Caco-2 (cell line): ENCODE measurements around the gene ANO6. TPM values are rescaled to one million over a fixed set of nuclear protein-coding genes. Genes with fewer than 3 reads are reported as not detected.

ENCODE experiments used
- BruUV-seq: library from RNA; stranded (reverse); fragments of 400-500 nt; replicated peaks from 2 replicates; lab custom pipeline; 2021; lab: Mats Ljungman, UMichigan
- CTCF ChIA-PET: fragments of 300-600 bp; sonication (Branson Sonifier 250); formaldehyde crosslinking; loops from one replicate; lab custom pipeline; 2022; ENCODE audit warnings: antibody characterized with exemption; lab: Charles Lee
- POLR2A ChIA-PET: fragments of 300-600 bp; sonication (Branson Sonifier 250); formaldehyde crosslinking; loops from one replicate; lab custom pipeline; 2022; ENCODE audit warnings: antibody characterized with exemption; lab: Charles Lee
- DNase-seq, 2 experiments: peaks; one replicate each; pipeline versions ENCODE4 v3.0.0 to v3.0.0-alpha.2; 2020 to 2022
- H3K27me3 ChIP-seq: replicated peaks from 2 replicates; pipeline ENCODE4 v1.6.0; 2011; ENCODE audit warnings: low read length; ENCODE audit not compliant: control insufficient read depth, insufficient read depth
- H3K36me3 ChIP-seq: 2 replicates; pipeline ENCODE4 v1.5.1; 2011; ENCODE audit warnings: low read length; ENCODE audit not compliant: control insufficient read depth, insufficient read depth
- H3K4me1 ChIP-seq: fragments of 250-450 bp; sonication (Bioruptor Pico); 2 replicates; pipeline ENCODE4 v1.5.1; 2020; ENCODE audit warnings: mild to moderate bottlenecking
- H3K4me3 ChIP-seq: 2 replicates; pipeline ENCODE4 v1.5.1; 2011; ENCODE audit warnings: low read depth, mild to moderate bottlenecking, control low read depth, low read length
- H3K9me3 ChIP-seq: fragments of 250-450 bp; sonication (Bioruptor Pico); 2 replicates; pipeline ENCODE4 v1.5.1; 2020; ENCODE audit warnings: mild to moderate bottlenecking, moderate library complexity
- H3K27ac Mint-ChIP-seq: one replicate; pipeline ENCODE4 v1.8.0; 2022; ENCODE audit warnings: mixed read lengths; ENCODE audit not compliant: unreplicated experiment
- H3K27me3 Mint-ChIP-seq: one replicate; pipeline ENCODE4 v1.8.0; 2022; ENCODE audit warnings: mixed read lengths; ENCODE audit not compliant: insufficient read depth, unreplicated experiment
- H3K36me3 Mint-ChIP-seq: one replicate; pipeline ENCODE4 v1.8.0; 2022; ENCODE audit warnings: mild to moderate bottlenecking, mixed read lengths; ENCODE audit not compliant: insufficient read depth, unreplicated experiment
- H3K4me1 Mint-ChIP-seq: one replicate; pipeline ENCODE4 v1.8.0; 2022; ENCODE audit warnings: low read depth, mixed read lengths; ENCODE audit not compliant: unreplicated experiment
- H3K4me3 Mint-ChIP-seq: one replicate; pipeline ENCODE4 v1.8.0; 2022; ENCODE audit warnings: mild to moderate bottlenecking, moderate library complexity, mixed read lengths; ENCODE audit not compliant: unreplicated experiment
- H3K9me3 Mint-ChIP-seq: one replicate; pipeline ENCODE4 v1.8.0; 2022; ENCODE audit warnings: mixed read lengths; ENCODE audit not compliant: unreplicated experiment
- intact Hi-C: fragments of 100-400 bp; cut with micrococcal nuclease; formaldehyde crosslinking; loops from one replicate; pipeline ENCODE4 v1.10.0; 2022; ENCODE audit not compliant: unreplicated experiment
- total RNA-seq: library from RNA; stranded (reverse); gene quantifications from 2 replicates; pipeline ENCODE4 v1.2.3, GENCODE V29; 2022
- TF ChIP-seq, protein P1 (sequence below), 2 experiments: fragments of 200-600 bp in 1 of 2; IDR thresholded peaks; 1 replicate in 1 of 2; 2 replicates in 1 of 2; pipeline versions ENCODE4 v1.5.1 to v1.8.0; 2011 to 2022; ENCODE audit warnings: antibody characterized with exemption in 1 of 2, control low read depth in 1 of 2, inconsistent platforms in 1 of 2, low read depth in 1 of 2, low read length in 1 of 2, mild to moderate bottlenecking in 1 of 2, moderate library complexity in 1 of 2; ENCODE audit not compliant: insufficient read depth in 1 of 2, severe bottlenecking in 1 of 2, unreplicated experiment in 1 of 2

Gene ANO6
- total RNA-seq, 1 experiment from 2014 or later, result 126 TPM

GRCh38 chr12:45227316-45228067, 11.6 kb downstream of the ANO6 start:
- no peak overlapping the region for H3K4me3 Mint-ChIP-seq
- H3K27ac Mint-ChIP-seq, result peak overlapping the region; percentile 53
- BruUV-seq, result no TSS peak
- DNase-seq, result no peak
- H3K4me3 ChIP-seq, result no peak overlapping the region
- peaks cover 62% of the 10 kb centered on the region for H3K36me3 Mint-ChIP-seq
- H3K4me1 ChIP-seq, result peaks cover 31% of the 10 kb centered on the region
- ChIA-PET POLR2A (interaction anchor here (0.6 kb wide), 1 partner anchor 138 kb away, joined by 7 read pairs; no protein-coding TSS in a partner anchor), CTCF (no interaction called here)
- H3K36me3 ChIP-seq, result no peaks in the 10 kb centered on the region; the same call in none of the 2 replicates
- intact Hi-C loops, result no loop called here
- H3K27me3 ChIP-seq, result no peaks in the 10 kb centered on the region
- peaks cover 45% of the 10 kb centered on the region for H3K4me1 Mint-ChIP-seq
- H3K9me3 ChIP-seq, result no peaks in the 10 kb centered on the region
- no peaks in the 10 kb centered on the region for H3K9me3 Mint-ChIP-seq
- no peaks in the 10 kb centered on the region for H3K27me3 Mint-ChIP-seq
- TF ChIP-seq, protein P1, sequence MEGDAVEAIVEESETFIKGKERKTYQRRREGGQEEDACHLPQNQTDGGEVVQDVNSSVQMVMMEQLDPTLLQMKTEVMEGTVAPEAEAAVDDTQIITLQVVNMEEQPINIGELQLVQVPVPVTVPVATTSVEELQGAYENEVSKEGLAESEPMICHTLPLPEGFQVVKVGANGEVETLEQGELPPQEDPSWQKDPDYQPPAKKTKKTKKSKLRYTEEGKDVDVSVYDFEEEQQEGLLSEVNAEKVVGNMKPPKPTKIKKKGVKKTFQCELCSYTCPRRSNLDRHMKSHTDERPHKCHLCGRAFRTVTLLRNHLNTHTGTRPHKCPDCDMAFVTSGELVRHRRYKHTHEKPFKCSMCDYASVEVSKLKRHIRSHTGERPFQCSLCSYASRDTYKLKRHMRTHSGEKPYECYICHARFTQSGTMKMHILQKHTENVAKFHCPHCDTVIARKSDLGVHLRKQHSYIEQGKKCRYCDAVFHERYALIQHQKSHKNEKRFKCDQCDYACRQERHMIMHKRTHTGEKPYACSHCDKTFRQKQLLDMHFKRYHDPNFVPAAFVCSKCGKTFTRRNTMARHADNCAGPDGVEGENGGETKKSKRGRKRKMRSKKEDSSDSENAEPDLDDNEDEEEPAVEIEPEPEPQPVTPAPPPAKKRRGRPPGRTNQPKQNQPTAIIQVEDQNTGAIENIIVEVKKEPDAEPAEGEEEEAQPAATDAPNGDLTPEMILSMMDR (IDR thresholded peaks at IDR 0.05; ENCODE audit: insufficient read depth in 1 of 2, low read depth in 1 of 2, low read length in 1 of 2, severe bottlenecking in 1 of 2, unreplicated experiment in 1 of 2), result no peak

- peaks cover 51% of the 10 kb centered on the region for H3K36me3 Mint-ChIP-seq
- no peak for DNase-seq
- Histone ChIP-seq H3K27me3 (no peaks in the 10 kb centered on the region), H3K4me3 (no peak overlapping the region), H3K36me3 (no peaks in the 10 kb centered on the region; the same call in 1 of the 2 replicates), H3K9me3 (no peaks in the 10 kb centered on the region), H3K4me1 (peaks cover 59% of the 10 kb centered on the region)
- CTCF ChIA-PET, result interaction anchor here (0.5 kb wide), 1 partner anchor 16 kb away, joined by 3 read pairs; no protein-coding TSS in a partner anchor
- intact Hi-C loops, result loop anchor here (1.0 kb wide), 1 partner anchor 39 kb away; no protein-coding TSS in a partner anchor
- H3K27ac Mint-ChIP-seq, result peak overlapping the region; percentile 77
- POLR2A ChIA-PET, result interaction anchor here (1.4 kb wide), 1 partner anchor 16 kb away, joined by 3 read pairs; the partner anchor contains the start of gene ANO6
- no peaks in the 10 kb centered on the region for H3K27me3 Mint-ChIP-seq
- H3K4me3 Mint-ChIP-seq, result peak overlapping the region; percentile 45
- TF ChIP-seq, protein P1 (IDR thresholded peaks at IDR 0.05; ENCODE audit: insufficient read depth in 1 of 2, low read depth in 1 of 2, low read length in 1 of 2, severe bottlenecking in 1 of 2, unreplicated experiment in 1 of 2), result no peak
- H3K9me3 Mint-ChIP-seq, result no peaks in the 10 kb centered on the region
- peaks cover 60% of the 10 kb centered on the region for H3K4me1 Mint-ChIP-seq
- no TSS peak for BruUV-seq
Observed at GRCh38 chr12:45231515-45232145, 15.7 kb downstream of the ANO6 start.

DNA sequence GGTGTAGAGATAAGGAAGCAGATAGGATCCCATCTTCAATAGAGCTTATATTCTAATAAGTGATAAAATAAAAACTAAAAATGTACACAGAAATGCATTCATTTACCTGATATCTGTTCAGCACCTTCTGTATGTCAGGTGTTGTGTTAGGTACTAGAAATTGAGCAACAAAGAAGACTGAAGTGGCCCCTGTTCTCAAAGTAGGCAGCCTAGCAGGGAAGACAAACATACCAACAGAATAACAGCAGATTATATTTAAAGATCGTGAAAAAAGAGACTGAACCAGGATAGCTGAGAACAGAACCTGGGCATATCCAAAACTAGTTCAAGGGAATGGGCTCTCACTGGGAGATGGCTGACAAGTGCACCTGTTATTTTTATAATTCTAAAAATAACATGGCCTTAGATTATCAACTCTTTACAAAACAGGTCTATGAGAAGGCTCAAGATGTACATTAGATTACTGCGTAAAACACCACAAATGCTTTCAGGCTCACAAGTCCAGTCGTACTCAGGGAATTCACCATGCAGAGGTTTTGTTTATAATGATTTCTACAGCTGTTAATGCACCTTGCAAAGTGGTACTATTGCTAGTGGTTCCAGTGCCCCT, 16.4 kb downstream of the ANO6 start:
- Mint-ChIP-seq H3K9me3 (no peaks in the 10 kb centered on the region), H3K36me3 (peaks cover 52% of the 10 kb centered on the region), H3K27ac (peak overlapping the region; percentile 77), H3K4me3 (peak overlapping the region; percentile 45), H3K27me3 (no peaks in the 10 kb centered on the region), H3K4me1 (peaks cover 55% of the 10 kb centered on the region)
- ChIA-PET POLR2A (interaction anchor here (1.4 kb wide), 1 partner anchor 17 kb away, joined by 3 read pairs; the partner anchor contains the start of gene ANO6), CTCF (no interaction called here)
- H3K9me3 ChIP-seq, result no peaks in the 10 kb centered on the region
- no peaks in the 10 kb centered on the region for H3K27me3 ChIP-seq
- no TSS peak for BruUV-seq
- intact Hi-C loops, result no loop called here
- H3K4me1 ChIP-seq, result peaks cover 59% of the 10 kb centered on the region
- H3K4me3 ChIP-seq, result no peak overlapping the region
- TF ChIP-seq, protein P1 (IDR thresholded peaks at IDR 0.05; ENCODE audit: insufficient read depth in 1 of 2, low read depth in 1 of 2, low read length in 1 of 2, severe bottlenecking in 1 of 2, unreplicated experiment in 1 of 2), result no peak
- H3K36me3 ChIP-seq, result no peaks in the 10 kb centered on the region; the same call in 1 of the 2 replicates
- no peak for DNase-seq
